C4-2B (cell line): Measurements from ENCODE around the gene NLRP7.

Source experiments
- ZFX ChIP-seq: fragments of 450-650 bp; IDR thresholded peaks from 2 replicates; pipeline ENCODE4 v1.6.1; 2017
- TF ChIP-seq, protein P1 (sequence below): fragments of 450-650 bp; conservative IDR thresholded peaks from 2 replicates; pipeline ENCODE4 v1.5.1; 2017; ENCODE audit warnings: mild to moderate bottlenecking

- TF ChIP-seq, protein P1, sequence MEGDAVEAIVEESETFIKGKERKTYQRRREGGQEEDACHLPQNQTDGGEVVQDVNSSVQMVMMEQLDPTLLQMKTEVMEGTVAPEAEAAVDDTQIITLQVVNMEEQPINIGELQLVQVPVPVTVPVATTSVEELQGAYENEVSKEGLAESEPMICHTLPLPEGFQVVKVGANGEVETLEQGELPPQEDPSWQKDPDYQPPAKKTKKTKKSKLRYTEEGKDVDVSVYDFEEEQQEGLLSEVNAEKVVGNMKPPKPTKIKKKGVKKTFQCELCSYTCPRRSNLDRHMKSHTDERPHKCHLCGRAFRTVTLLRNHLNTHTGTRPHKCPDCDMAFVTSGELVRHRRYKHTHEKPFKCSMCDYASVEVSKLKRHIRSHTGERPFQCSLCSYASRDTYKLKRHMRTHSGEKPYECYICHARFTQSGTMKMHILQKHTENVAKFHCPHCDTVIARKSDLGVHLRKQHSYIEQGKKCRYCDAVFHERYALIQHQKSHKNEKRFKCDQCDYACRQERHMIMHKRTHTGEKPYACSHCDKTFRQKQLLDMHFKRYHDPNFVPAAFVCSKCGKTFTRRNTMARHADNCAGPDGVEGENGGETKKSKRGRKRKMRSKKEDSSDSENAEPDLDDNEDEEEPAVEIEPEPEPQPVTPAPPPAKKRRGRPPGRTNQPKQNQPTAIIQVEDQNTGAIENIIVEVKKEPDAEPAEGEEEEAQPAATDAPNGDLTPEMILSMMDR: no peak
- TF ChIP-seq ZFX: no peak
Measured at GRCh38 chr19:54905421-54905802, 41.9 kb downstream of the NLRP7 start.
